HUES6 (cell line): ENCODE results near the gene FAM163A.

Experiments
- H3K27ac ChIP-seq: 2 replicates; pipeline ENCODE4 v1.7.0; 2013; ENCODE audit warnings: low read depth, mild to moderate bottlenecking, low read length, inconsistent platforms
- H3K27me3 ChIP-seq: 2 replicates; pipeline ENCODE4 v1.6.1; 2013; ENCODE audit warnings: low read length; ENCODE audit not compliant: control insufficient read depth, insufficient read depth
- H3K36me3 ChIP-seq: 2 replicates; pipeline ENCODE4 v1.6.1; 2013; ENCODE audit warnings: low read length; ENCODE audit not compliant: control insufficient read depth, insufficient read depth
- H3K4me1 ChIP-seq: 2 replicates; pipeline ENCODE4 v1.6.1; 2013; ENCODE audit warnings: low read length; ENCODE audit not compliant: control insufficient read depth, insufficient read depth
- H3K4me3 ChIP-seq: 2 replicates; pipeline ENCODE4 v1.5.1; 2013; ENCODE audit warnings: low read depth, low read length
- H3K9ac ChIP-seq: one replicate; pipeline ENCODE4 v1.6.1; 2013; ENCODE audit warnings: mild to moderate bottlenecking, low read length
- H3K9me3 ChIP-seq: 2 replicates; pipeline ENCODE4 v1.6.1; 2013; ENCODE audit warnings: low read depth, low read length; ENCODE audit not compliant: control insufficient read depth, insufficient read depth

Gene FAM163A

DNA sequence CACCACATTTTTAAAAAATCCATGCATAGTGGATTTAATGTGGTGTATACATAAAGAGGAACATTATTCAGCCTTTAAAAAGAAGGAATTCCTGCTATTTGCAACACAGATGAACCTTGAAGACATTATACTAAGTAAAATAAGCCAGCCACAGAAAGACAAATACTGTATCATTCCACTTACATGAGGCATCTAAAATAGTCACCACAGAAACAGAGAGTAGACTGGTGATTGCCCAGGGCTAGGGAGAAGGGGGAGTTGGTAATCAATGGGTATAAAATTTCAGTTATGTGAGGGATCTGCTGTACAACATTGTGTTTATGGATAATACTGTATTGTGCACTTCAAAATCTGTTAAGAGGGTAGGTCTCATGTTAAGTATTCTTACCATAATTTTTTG lies 10.0 kb downstream of the FAM163A start:
- Histone ChIP-seq H3K36me3 (no peaks in the 10 kb centered on the region), H3K27ac (no peak overlapping the region), H3K9ac (no peak overlapping the region), H3K4me1 (no peaks in the 10 kb centered on the region), H3K9me3 (no peaks in the 10 kb centered on the region), H3K27me3 (peaks cover 24% of the 10 kb centered on the region), H3K4me3 (no peak overlapping the region)

DNA sequence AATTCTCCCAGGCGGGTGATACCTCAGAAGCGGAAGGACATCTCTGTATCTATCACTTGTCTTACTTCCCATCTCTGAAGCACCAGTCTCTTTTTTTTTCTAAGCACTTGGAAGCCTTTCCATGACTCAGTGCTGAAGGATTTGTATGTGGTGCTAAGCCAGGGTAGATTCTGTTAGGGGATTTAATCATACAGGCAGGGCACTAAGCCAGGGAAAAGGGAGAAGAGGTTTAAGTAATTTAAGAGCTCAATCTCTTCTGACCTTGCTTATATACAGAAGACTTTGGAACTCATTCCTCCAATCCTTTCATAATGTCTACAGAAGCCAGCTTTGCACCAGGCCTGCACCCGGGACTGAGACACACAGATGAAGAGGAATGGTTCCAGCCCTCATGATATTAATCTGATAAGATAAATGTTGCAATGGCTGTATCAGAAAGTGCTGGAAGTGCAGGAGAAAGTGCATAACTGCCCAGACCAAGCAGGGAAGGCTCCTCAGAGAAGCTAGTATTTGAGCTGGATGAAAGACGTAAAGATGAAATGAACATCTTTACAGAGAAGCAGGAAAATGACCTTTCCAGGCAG lies 11.0 kb downstream of the FAM163A start:
- H3K27me3 ChIP-seq, result peaks cover 15% of the 10 kb centered on the region; the same call in 1 of the 2 replicates
- H3K4me3 ChIP-seq, result no peak overlapping the region
- H3K4me1 ChIP-seq, result no peaks in the 10 kb centered on the region
- H3K36me3 ChIP-seq, result no peaks in the 10 kb centered on the region
- no peaks in the 10 kb centered on the region for H3K9me3 ChIP-seq
- H3K9ac ChIP-seq, result no peak overlapping the region
- H3K27ac ChIP-seq, result no peak overlapping the region

DNA sequence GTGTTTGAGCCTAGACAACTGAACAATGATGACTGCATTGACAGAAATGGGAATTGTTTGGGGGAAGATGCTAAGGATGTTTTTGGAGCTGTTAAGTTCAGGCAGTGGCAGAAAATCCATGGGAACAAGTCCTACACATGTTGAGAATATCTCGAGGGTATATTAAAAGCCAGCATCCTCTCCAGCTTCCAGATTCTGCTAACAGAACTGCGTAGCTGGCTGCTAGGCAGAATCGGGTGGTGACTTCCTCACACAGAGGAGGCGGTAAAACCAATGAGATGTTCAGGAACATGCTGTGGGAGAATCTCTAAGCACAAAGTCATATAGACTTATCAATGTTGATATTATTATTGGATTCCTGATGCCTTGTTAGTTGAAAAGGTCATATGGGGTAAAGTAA lies 14.8 kb downstream of the FAM163A start:
- H3K4me3 ChIP-seq, result no peak overlapping the region
- H3K27me3 ChIP-seq, result no peaks in the 10 kb centered on the region; the same call in 1 of the 2 replicates

DNA sequence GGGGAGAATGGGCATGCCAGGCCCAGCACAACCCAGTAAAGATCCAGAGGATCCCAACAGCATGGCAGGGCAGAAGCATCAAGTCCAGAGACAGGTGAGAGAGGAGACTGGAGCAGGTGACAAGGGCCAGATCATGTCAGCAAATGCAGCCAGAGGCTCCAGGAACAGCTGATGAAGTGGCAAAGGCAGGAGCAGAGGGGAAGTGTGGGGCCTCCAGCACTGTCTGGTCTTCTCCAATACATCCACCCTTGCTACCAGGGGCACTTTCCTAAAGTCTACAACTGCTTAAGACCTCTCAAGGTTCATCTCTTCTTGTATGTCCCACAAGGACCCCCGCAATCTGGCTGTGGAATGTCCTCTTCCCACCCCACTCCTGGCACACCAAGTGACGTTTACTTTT lies 17.4 kb downstream of the FAM163A start:
- Histone ChIP-seq H3K36me3 (no peaks in the 10 kb centered on the region), H3K4me1 (no peaks in the 10 kb centered on the region), H3K27me3 (no peaks in the 10 kb centered on the region), H3K9me3 (0 out of 2 replicates have a peak, but pooled peaks cover 7% of the 10 kb centered on the region), H3K4me3 (no peak overlapping the region), H3K9ac (no peak overlapping the region), H3K27ac (no peak overlapping the region)

More for the DNA sequence above, 14.8 kb downstream of the FAM163A start:
- no peak overlapping the region for H3K9ac ChIP-seq
- H3K4me1 ChIP-seq, result no peaks in the 10 kb centered on the region
- H3K9me3 ChIP-seq, result no peaks in the 10 kb centered on the region
- no peak overlapping the region for H3K27ac ChIP-seq
- H3K36me3 ChIP-seq, result no peaks in the 10 kb centered on the region

DNA sequence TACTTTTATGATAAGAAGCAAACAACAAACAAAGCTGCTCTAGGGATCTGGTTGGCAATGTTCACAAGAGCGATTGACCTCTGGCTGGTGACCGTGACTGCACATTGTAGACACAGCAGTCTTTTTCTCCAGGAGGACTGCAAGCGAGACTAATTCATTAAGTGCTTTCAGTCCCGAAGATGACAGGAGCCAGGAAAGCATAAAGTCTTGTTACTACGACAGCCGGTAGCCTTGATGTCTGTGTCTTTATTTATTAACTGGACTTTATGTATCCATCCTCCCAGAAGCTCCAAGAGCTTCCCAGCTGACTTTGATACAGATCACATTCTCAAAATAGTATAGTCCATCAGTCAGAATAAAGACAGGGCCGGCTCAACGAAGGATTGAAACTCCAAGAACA lies 18.2 kb downstream of the FAM163A start:
- Histone ChIP-seq H3K4me3 (no peak overlapping the region), H3K9me3 (0 out of 2 replicates have a peak, but pooled peaks cover 7% of the 10 kb centered on the region), H3K9ac (no peak overlapping the region), H3K27ac (no peak overlapping the region), H3K27me3 (no peaks in the 10 kb centered on the region), H3K4me1 (no peaks in the 10 kb centered on the region), H3K36me3 (no peaks in the 10 kb centered on the region)

DNA sequence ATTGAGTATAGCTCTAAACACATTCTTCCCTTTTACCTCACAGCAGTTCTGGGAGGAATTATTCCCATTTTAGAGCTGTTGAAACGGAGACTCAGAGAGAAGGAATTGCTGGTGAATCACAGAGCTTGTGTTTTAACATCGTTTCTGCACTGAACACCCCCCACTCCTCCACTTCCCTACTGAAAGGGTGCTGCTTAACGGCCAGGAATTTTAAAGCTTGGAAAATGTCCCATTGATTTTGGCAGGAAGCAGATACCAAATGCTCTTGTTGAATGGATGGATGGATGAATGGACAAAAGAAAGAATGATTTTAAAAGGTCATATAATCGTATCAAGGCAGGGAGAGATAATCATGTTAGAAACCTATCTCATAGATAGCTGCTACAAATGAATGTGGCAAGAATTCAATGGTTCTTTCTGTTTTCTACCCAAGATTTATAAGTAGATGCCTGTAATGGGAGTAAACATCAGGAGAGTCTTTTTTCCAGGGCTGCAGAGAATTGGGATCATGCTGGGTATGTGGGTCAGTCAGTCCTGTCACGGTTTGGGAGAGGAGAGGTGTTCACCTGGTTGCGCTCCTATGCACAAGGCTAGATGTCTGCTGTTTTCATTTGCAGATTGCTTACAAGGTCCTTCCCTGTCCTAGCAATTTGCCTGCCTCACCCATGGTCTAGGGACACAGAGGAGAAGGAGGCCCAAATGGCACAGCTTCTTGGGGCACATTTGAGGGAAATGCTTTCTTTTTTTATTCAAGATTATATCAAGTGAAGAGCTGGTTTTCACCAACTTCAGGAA lies 19.0 kb downstream of the FAM163A start:
- Histone ChIP-seq H3K36me3 (no peaks in the 10 kb centered on the region), H3K9me3 (0 out of 2 replicates have a peak, but pooled peaks cover 7% of the 10 kb centered on the region), H3K27ac (no peak overlapping the region), H3K4me3 (no peak overlapping the region), H3K27me3 (no peaks in the 10 kb centered on the region), H3K9ac (no peak overlapping the region), H3K4me1 (no peaks in the 10 kb centered on the region)

DNA sequence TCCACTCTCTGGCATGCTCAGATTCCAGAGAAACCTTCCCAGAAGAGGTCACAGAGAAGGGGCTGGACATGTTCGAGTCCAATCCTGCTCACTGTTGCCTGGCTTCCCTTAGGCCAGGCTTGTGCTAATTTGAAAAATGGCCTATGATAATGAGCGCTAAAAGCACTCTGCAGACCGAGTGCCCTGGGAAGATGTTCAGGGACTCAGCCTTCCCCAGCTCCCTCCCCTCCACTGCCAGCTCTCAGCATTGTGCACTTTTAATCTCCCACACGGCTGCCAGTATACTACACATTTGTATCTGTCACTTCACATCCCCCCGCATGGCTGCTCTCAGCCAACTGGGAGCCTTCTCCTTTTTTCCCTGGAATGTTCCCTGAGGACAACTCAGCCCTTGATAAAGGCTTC lies 24.1 kb downstream of the FAM163A start:
- no peaks in the 10 kb centered on the region for H3K27me3 ChIP-seq
- no peaks in the 10 kb centered on the region for H3K4me1 ChIP-seq
- H3K9me3 ChIP-seq, result 0 out of 2 replicates have a peak, but pooled peaks cover 7% of the 10 kb centered on the region
- no peak overlapping the region for H3K4me3 ChIP-seq
- no peaks in the 10 kb centered on the region for H3K36me3 ChIP-seq
- no peak overlapping the region for H3K27ac ChIP-seq
- H3K9ac ChIP-seq, result no peak overlapping the region

DNA sequence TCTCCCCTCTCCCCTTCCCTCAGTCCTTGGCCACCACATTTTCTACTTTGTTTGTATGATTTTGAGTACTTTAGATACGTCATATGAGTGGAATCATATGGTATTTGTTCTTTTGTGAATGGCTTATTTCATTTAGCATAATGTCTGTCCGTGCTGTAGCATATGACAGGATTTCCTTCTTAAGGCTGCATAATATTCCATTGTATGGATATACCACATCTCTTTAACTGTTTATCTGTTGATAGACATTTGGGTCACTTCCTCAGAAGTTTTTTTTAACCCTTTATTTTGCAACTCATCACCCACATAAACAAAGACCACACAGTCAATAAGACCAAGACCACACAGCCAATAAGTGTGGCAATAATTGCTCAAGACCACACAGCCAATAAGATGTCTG lies 24.9 kb downstream of the FAM163A start:
- no peaks in the 10 kb centered on the region for H3K36me3 ChIP-seq
- H3K4me1 ChIP-seq, result no peaks in the 10 kb centered on the region
- H3K27ac ChIP-seq, result no peak overlapping the region
- no peaks in the 10 kb centered on the region for H3K27me3 ChIP-seq
- H3K9me3 ChIP-seq, result 0 out of 2 replicates have a peak, but pooled peaks cover 7% of the 10 kb centered on the region
- no peak overlapping the region for H3K4me3 ChIP-seq
- H3K9ac ChIP-seq, result no peak overlapping the region

DNA sequence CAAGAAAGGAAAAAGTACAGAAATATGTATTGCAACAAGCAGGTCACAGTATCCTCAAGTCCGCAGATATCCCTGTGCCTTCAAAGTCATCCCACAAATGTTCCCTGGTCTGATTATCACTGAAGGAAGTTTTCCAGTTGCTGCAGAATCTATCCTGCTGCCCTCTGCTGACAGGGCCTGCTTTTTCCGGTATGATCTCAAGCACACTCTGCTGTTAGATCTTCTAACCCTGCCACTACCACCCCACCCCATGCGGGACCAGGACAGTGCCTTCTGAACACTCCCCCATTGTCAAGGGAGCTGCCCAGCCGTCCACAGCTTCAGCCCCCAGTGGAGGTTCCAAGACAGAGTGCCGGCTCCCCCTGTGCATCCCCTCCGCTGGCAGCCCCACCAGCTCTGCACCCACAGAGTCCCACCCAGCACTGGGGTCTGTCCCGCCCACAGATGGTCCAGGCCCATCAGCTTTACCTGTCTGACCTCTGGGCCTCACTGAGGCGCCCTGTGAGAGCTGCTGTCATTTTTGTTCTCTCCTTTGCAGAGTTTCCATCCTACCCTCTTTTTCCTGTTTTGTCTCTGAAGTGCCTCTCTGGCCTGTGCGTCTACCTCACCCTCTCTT lies 27.9 kb downstream of the FAM163A start:
- H3K9me3 ChIP-seq, result no peaks in the 10 kb centered on the region
- no peaks in the 10 kb centered on the region for H3K27me3 ChIP-seq
- no peak overlapping the region for H3K27ac ChIP-seq
- H3K36me3 ChIP-seq, result no peaks in the 10 kb centered on the region
- H3K9ac ChIP-seq, result no peak overlapping the region
- no peak overlapping the region for H3K4me3 ChIP-seq
- no peaks in the 10 kb centered on the region for H3K4me1 ChIP-seq

DNA sequence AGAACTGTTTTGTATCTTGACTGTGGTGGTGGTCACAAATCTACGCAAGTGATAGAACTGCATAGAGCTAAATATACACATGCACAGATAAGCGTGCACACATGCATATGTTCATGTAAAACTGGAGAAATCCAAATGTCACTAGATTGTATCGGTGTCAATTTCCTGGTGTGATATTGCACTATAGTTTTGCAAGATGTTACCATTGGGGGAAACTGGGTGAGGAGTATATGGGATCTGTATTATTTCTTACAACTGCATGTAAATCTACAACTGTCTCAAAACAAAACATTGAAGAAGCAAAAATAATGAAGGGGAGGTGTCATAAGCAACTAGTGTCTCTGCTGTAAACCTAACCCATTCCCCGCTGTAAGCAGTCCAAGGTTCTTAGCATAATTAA lies 30.2 kb downstream of the FAM163A start:
- Histone ChIP-seq H3K36me3 (no peaks in the 10 kb centered on the region), H3K9ac (no peak overlapping the region), H3K4me1 (no peaks in the 10 kb centered on the region), H3K9me3 (no peaks in the 10 kb centered on the region), H3K4me3 (no peak overlapping the region), H3K27me3 (no peaks in the 10 kb centered on the region), H3K27ac (no peak overlapping the region)

DNA sequence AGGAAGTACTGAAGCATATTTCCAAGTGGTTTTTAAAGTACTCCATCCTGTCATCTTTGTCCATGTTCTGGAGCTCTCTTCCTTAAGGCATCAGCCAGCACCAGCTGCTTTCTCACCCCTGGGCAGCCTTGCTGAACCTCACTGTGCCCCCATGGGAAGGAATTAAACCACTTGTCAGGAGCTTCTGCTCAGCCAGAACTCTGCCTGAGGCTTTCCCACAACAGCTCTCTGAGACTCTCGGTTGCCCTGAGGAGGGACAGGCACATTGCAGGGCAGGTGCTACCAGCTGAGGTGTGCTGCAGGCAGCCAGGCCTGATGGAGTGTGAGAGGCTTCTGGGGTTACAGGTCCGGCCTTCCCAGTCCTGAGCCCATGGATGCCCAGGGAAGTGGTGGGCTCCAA lies 30.9 kb downstream of the FAM163A start:
- no peaks in the 10 kb centered on the region for H3K27me3 ChIP-seq
- no peaks in the 10 kb centered on the region for H3K4me1 ChIP-seq
- no peak overlapping the region for H3K9ac ChIP-seq
- H3K4me3 ChIP-seq, result no peak overlapping the region
- H3K9me3 ChIP-seq, result no peaks in the 10 kb centered on the region
- no peaks in the 10 kb centered on the region for H3K36me3 ChIP-seq
- H3K27ac ChIP-seq, result no peak overlapping the region
